GM23248 (cell line): Measurements from ENCODE around the gene TVP23A. TPM values are rescaled to one million over a fixed set of nuclear protein-coding genes. Genes with fewer than 3 reads are reported as not detected.
A peak's percentile ranks its signal among the peaks of the same experiment; 100 is the strongest.

Experiments used
- DNase-seq: peaks from one replicate; pipeline ENCODE4 v3.0.0-alpha.2; 2015
- H2AFZ ChIP-seq: fragments of 200-600 bp; sonication (generic); 2 replicates; pipeline ENCODE4 v1.6.1; 2016; ENCODE audit warnings: antibody characterized with exemption
- H3F3A ChIP-seq: fragments of 200-600 bp; sonication (generic); 2 replicates; pipeline ENCODE4 v1.6.1; 2016; ENCODE audit warnings: mild to moderate bottlenecking, antibody characterized with exemption, mixed run types; ENCODE audit not compliant: insufficient read depth
- H3K27ac ChIP-seq: fragments of 200-600 bp; sonication (generic); 2 replicates; pipeline ENCODE4 v1.5.1; 2016; ENCODE audit warnings: mild to moderate bottlenecking
- H3K27me3 ChIP-seq: fragments of 200-600 bp; sonication (generic); replicated peaks from 2 replicates; pipeline ENCODE4 v1.6.1; 2016; ENCODE audit warnings: mild to moderate bottlenecking; ENCODE audit not compliant: insufficient read depth
- H3K36me3 ChIP-seq: fragments of 200-600 bp; sonication (generic); 2 replicates; pipeline ENCODE4 v1.6.1; 2016; ENCODE audit warnings: low read depth, mild to moderate bottlenecking
- H3K4me1 ChIP-seq: fragments of 200-600 bp; sonication (generic); 2 replicates; pipeline ENCODE4 v1.6.1; 2016; ENCODE audit warnings: mild to moderate bottlenecking; ENCODE audit not compliant: insufficient read depth
- H3K4me2 ChIP-seq: fragments of 200-600 bp; sonication (generic); one replicate; pipeline ENCODE4 v1.6.1; 2016; ENCODE audit warnings: mild to moderate bottlenecking; ENCODE audit not compliant: unreplicated experiment
- H3K4me3 ChIP-seq: fragments of 200-600 bp; sonication (generic); 2 replicates; pipeline ENCODE4 v1.5.1; 2016; ENCODE audit warnings: mild to moderate bottlenecking
- H3K79me2 ChIP-seq: fragments of 200-600 bp; sonication (generic); 2 replicates; pipeline ENCODE4 v1.6.1; 2016; ENCODE audit warnings: mild to moderate bottlenecking; ENCODE audit not compliant: insufficient read depth
- H3K9ac ChIP-seq: fragments of 200-600 bp; sonication (generic); 2 replicates; pipeline ENCODE4 v1.6.1; 2016; ENCODE audit warnings: mild to moderate bottlenecking
- H3K9me2 ChIP-seq: fragments of 200-600 bp; sonication (generic); 2 replicates; pipeline ENCODE4 v1.6.1; 2016; ENCODE audit warnings: mixed run types, mild to moderate bottlenecking, moderate library complexity; ENCODE audit not compliant: insufficient read depth
- H3K9me3 ChIP-seq: fragments of 200-600 bp; sonication (generic); one replicate; pipeline ENCODE4 v1.6.1; 2017; ENCODE audit warnings: low read depth
- H4K20me1 ChIP-seq: fragments of 200-600 bp; sonication (generic); 2 replicates; pipeline ENCODE4 v1.6.0; 2016; ENCODE audit not compliant: insufficient read depth
- EZH2 ChIP-seq: fragments of 200-600 bp; sonication (generic); IDR thresholded peaks from 2 replicates; pipeline ENCODE4 v1.6.1; 2018; ENCODE audit warnings: antibody characterized with exemption, mild to moderate bottlenecking; ENCODE audit not compliant: insufficient read depth, poor library complexity, severe bottlenecking
- EZH2phosphoT487 ChIP-seq: fragments of 200-600 bp; sonication (generic); IDR thresholded peaks from 2 replicates; pipeline ENCODE4 v1.6.1; 2018; ENCODE audit warnings: antibody characterized with exemption, moderate library complexity, mild to moderate bottlenecking, low read depth; ENCODE audit not compliant: insufficient read depth
- WGBS, 2 experiments: methylation state at CpG; one replicate each; pipeline ENCODE4 v1.1.6; 2015 to 2017; ENCODE audit warnings: low lambda C conversion rate in 2 of 2, low coverage in 1 of 2; ENCODE audit errors: missing lambda C conversion rate in 2 of 2; 5-methylcytosine and 5-hydroxymethylcytosine counted together
- in situ Hi-C: fragments of 300-500 bp; cut with MboI; formaldehyde crosslinking; loops from 2 replicates; pipeline ENCODE4 v1.15.0; 2020
- polyA plus RNA-seq: library from polyadenylated mRNA; unstranded; fragments of >200 nt; fragmentation: Nextera tagmentation; extraction: Ambion mirVana; gene quantifications from 2 replicates; pipeline ENCODE4 v1.2.1, GENCODE V29; 2016
- total RNA-seq: library from RNA; depleted of rRNA; stranded (reverse); fragments of >200 nt; shearing (Covaris generic); gene quantifications from 2 replicates; pipeline ENCODE4 v1.2.3, GENCODE V29; 2014

Gene TVP23A
- total and polyA plus RNA-seq, 2 experiments from 2014 or later = 0.13 TPM; not detected in 1

GRCh38 chr16:10750793-10751192 is 67.8 kb downstream of the TVP23A start:
- no peak overlapping the region for H3K27ac ChIP-seq
- H3K9me3 ChIP-seq = no peaks in the 10 kb centered on the region
- in situ Hi-C loops = no loop called here
- peaks cover 20% of the 10 kb centered on the region for H3F3A ChIP-seq
- no peaks in the 10 kb centered on the region for H3K27me3 ChIP-seq
- H2AFZ ChIP-seq = no peak overlapping the region
- no peak overlapping the region for H3K4me3 ChIP-seq
- no peaks in the 10 kb centered on the region for H3K79me2 ChIP-seq
- 88 to 91% methylated on average over 11 of the region's 11 CpGs for WGBS, 2 experiments
- TF ChIP-seq EZH2phosphoT487 = no peak
- no peak for TF ChIP-seq EZH2
- H3K9ac ChIP-seq = no peak overlapping the region
- H4K20me1 ChIP-seq = no peaks in the 10 kb centered on the region
- no peaks in the 10 kb centered on the region for H3K36me3 ChIP-seq
- no peaks in the 10 kb centered on the region for H3K9me2 ChIP-seq
- H3K4me1 ChIP-seq = peaks cover 22% of the 10 kb centered on the region
- no peak for DNase-seq
- no peak overlapping the region for H3K4me2 ChIP-seq

GRCh38 chr16:10745841-10746240 is 72.8 kb downstream of the TVP23A start:
- Histone ChIP-seq H3K4me2 (no peak overlapping the region), H3K9me3 (no peaks in the 10 kb centered on the region), H3K4me1 (peaks cover 22% of the 10 kb centered on the region), H3K9me2 (no peaks in the 10 kb centered on the region), H3K36me3 (no peaks in the 10 kb centered on the region), H3K4me3 (no peak overlapping the region), H3K27ac (no peak overlapping the region), H3K27me3 (no peaks in the 10 kb centered on the region), H3K9ac (no peak overlapping the region), H4K20me1 (no peaks in the 10 kb centered on the region), H3K79me2 (peaks cover 8% of the 10 kb centered on the region; the same call in 1 of the 2 replicates), H3F3A (peaks cover 17% of the 10 kb centered on the region), H2AFZ (no peak overlapping the region)
- WGBS, 2 experiments = 40 to 45% methylated on average over 2 of the region's 2 CpGs
- in situ Hi-C loops = loop anchor here (25.0 kb wide), 2 partner anchors 1609 to 1809 kb away; no protein-coding TSS in a partner anchor
- no peak for DNase-seq
- no peak for TF ChIP-seq EZH2
- TF ChIP-seq EZH2phosphoT487 = no peak

GRCh38 chr16:10744370-10745030 is 74.1 kb downstream of the TVP23A start:
- Histone ChIP-seq H2AFZ (peak overlapping the region; percentile 83), H3K9ac (peak overlapping the region; percentile 96), H3K4me1 (peaks cover 16% of the 10 kb centered on the region), H3K79me2 (peaks cover 8% of the 10 kb centered on the region; the same call in 1 of the 2 replicates), H4K20me1 (no peaks in the 10 kb centered on the region), H3K9me3 (no peaks in the 10 kb centered on the region), H3K4me3 (peak overlapping the region; percentile 85), H3K27me3 (no peaks in the 10 kb centered on the region), H3K9me2 (no peaks in the 10 kb centered on the region), H3F3A (peaks cover 16% of the 10 kb centered on the region), H3K36me3 (no peaks in the 10 kb centered on the region), H3K4me2 (peak overlapping the region; percentile 73), H3K27ac (peak overlapping the region; percentile 96)
- WGBS, 2 experiments = 40 to 41% methylated on average over 17 of the region's 17 CpGs
- peak; percentile 72 for DNase-seq
- in situ Hi-C loops = loop anchor here (25.0 kb wide), 2 partner anchors 1607 to 1807 kb away; no protein-coding TSS in a partner anchor
- TF ChIP-seq EZH2 (no peak), EZH2phosphoT487 (no peak)

GRCh38 chr16:10743610-10744369 is 74.8 kb downstream of the TVP23A start, which contains the start of gene NUBP1:
Gene NUBP1, plus strand, starts transcription at chr16:10743842. Its CDS starts 22 bp downstream, at chr16:10743864.
- TF ChIP-seq EZH2 = no peak
- no peak for TF ChIP-seq EZH2phosphoT487
- peaks cover 9% of the 10 kb centered on the region for H3F3A ChIP-seq
- H3K9ac ChIP-seq = peak within 1 kb of the TSS; percentile 96
- DNase-seq = peak; percentile 97
- WGBS, 2 experiments = 1 to 3% methylated on average over 41 to 56 of the region's 57 CpGs
- peak within 1 kb of the TSS; percentile 85 for H3K4me3 ChIP-seq
- H3K4me1 ChIP-seq = peaks cover 17% of the 10 kb centered on the region; the same call in 1 of the 2 replicates
- H3K9me3 ChIP-seq = no peaks in the 10 kb centered on the region
- H3K27ac ChIP-seq = peak within 1 kb of the TSS; percentile 96
- in situ Hi-C loops = loop anchor here (25.0 kb wide), 2 partner anchors 1606 to 1806 kb away; no protein-coding TSS in a partner anchor
- H3K27me3 ChIP-seq = no peaks in the 10 kb centered on the region
- peaks cover 8% of the 10 kb centered on the region; the same call in 1 of the 2 replicates for H3K79me2 ChIP-seq
- no peaks in the 10 kb centered on the region for H3K9me2 ChIP-seq
- peak within 1 kb of the TSS; percentile 76 for H3K4me2 ChIP-seq
- H4K20me1 ChIP-seq = no peaks in the 10 kb centered on the region
- no peaks in the 10 kb centered on the region for H3K36me3 ChIP-seq
- H2AFZ ChIP-seq = peak within 1 kb of the TSS; percentile 83
